BE2C (cell line): ENCODE measurements around the gene MARS1.

Experiments used
- DNase-seq: peaks from one replicate; pipeline ENCODE4 v3.0.0-alpha.2; 2020
- H3K27me3 ChIP-seq: fragments of 250-450 bp; sonication (Bioruptor Pico); 2 replicates; pipeline ENCODE4 v1.5.1; 2020; ENCODE audit warnings: mild to moderate bottlenecking
- H3K36me3 ChIP-seq: fragments of 250-450 bp; sonication (Bioruptor Pico); 2 replicates; pipeline ENCODE4 v1.5.1; 2020; ENCODE audit warnings: mild to moderate bottlenecking
- H3K4me1 ChIP-seq: fragments of 250-450 bp; sonication (Bioruptor Pico); 2 replicates; pipeline ENCODE4 v1.5.1; 2020
- H3K4me3 ChIP-seq: 2 replicates; pipeline ENCODE4 v1.5.1; 2011; ENCODE audit warnings: low read depth, low read length
- H3K9me3 ChIP-seq: fragments of 250-450 bp; sonication (Bioruptor Pico); 2 replicates; pipeline ENCODE4 v1.5.1; 2020
- TF ChIP-seq, protein P1 (sequence below): IDR thresholded peaks from 2 replicates; pipeline ENCODE4 v1.5.1; 2012; ENCODE audit warnings: mild to moderate bottlenecking, low read depth, low read length

MARS1 gene

DNA sequence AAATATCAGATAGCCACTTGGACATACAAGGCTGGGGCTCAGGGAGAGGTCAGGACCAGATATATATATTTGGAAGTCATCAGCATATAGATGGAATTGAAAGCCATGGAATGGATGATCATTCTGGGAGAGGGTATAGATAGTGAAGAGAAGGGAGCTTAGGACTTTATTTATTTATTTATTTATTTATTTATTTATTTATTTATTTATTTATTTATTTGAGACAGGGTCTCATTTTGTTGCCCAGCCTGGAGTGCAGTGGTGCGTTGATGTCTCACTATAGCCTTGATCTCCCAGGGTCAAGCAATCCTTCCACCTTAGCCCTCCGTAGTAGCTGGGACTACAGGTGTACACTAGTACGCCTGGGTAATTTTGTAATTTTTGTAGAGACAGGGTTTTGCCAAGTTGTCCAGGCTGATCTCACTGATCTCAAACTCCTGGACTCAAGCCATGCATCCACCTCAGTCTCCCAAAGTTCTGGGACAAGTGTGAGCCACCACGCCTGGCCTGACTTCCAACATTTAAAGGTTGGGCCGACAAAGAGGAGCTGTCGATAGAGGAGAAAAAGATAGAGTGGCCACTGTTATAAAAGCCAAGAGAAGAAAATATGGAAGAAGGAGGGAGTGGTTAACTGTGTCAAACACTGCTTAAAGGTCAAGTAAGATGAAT lies 41.4 kb upstream of the MARS1 start:
- TF ChIP-seq, protein P1, sequence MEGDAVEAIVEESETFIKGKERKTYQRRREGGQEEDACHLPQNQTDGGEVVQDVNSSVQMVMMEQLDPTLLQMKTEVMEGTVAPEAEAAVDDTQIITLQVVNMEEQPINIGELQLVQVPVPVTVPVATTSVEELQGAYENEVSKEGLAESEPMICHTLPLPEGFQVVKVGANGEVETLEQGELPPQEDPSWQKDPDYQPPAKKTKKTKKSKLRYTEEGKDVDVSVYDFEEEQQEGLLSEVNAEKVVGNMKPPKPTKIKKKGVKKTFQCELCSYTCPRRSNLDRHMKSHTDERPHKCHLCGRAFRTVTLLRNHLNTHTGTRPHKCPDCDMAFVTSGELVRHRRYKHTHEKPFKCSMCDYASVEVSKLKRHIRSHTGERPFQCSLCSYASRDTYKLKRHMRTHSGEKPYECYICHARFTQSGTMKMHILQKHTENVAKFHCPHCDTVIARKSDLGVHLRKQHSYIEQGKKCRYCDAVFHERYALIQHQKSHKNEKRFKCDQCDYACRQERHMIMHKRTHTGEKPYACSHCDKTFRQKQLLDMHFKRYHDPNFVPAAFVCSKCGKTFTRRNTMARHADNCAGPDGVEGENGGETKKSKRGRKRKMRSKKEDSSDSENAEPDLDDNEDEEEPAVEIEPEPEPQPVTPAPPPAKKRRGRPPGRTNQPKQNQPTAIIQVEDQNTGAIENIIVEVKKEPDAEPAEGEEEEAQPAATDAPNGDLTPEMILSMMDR: no peak
- no peaks in the 10 kb centered on the region for H3K4me1 ChIP-seq
- DNase-seq: no peak
- H3K27me3 ChIP-seq: no peaks in the 10 kb centered on the region
- no peak overlapping the region for H3K4me3 ChIP-seq
- no peaks in the 10 kb centered on the region for H3K9me3 ChIP-seq
- no peaks in the 10 kb centered on the region for H3K36me3 ChIP-seq

DNA sequence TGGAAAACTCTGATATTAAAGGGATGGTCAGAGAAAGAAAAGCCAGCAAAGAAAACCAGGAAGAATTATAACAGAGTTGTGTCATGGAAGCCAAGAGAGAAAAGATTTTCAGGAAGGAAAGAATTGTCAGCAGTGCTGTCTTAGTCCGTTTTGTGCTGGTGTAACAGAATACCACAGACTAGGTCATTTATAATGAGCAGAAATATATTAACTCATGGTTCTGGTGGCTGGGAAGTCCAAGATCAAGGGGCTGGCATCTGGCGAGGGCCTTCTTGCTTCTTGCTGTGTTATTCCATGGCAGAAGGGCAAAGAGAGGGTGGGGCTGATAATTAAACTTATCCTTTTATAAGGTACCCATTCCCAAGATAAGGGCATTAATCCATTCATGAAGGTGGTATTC lies 39.2 kb upstream of the MARS1 start:
- Histone ChIP-seq H3K4me1 (0 out of 2 replicates have a peak, but pooled peaks cover 2% of the 10 kb centered on the region), H3K27me3 (no peaks in the 10 kb centered on the region), H3K4me3 (no peak overlapping the region), H3K36me3 (no peaks in the 10 kb centered on the region), H3K9me3 (no peaks in the 10 kb centered on the region)
- TF ChIP-seq, protein P1: no peak
- DNase-seq: no peak

DNA sequence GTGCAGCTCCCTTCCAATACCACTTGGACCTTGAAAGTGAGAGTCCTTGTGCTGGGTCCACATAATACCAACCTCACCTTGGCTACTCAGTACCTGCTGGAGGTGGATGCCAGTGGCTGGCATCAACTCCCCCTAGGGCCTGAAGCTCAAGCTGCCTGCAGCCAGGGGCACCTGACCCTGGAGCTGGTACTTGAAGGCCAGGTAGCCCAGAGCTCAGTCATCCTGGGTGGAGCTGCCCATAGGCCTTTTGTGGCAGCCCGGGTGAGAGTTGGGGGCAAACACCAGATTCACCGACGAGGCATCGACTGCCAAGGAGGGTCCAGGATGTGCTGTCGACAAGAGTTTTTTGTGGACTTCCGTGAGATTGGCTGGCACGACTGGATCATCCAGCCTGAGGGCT lies 38.5 kb upstream of the MARS1 start:
- 0 out of 2 replicates have a peak, but pooled peaks cover 2% of the 10 kb centered on the region for H3K4me1 ChIP-seq

DNA sequence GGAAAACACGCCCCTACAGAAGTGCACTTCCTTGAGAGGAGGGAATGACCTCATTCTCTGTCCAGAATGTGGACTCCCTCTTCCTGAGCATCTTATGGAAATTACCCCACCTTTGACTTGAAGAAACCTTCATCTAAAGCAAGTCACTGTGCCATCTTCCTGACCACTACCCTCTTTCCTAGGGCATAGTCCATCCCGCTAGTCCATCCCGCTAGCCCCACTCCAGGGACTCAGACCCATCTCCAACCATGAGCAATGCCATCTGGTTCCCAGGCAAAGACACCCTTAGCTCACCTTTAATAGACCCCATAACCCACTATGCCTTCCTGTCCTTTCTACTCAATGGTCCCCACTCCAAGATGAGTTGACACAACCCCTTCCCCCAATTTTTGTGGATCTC lies 37.8 kb upstream of the MARS1 start:
- no peak for DNase-seq
- H3K4me1 ChIP-seq: peaks cover 6% of the 10 kb centered on the region
- H3K36me3 ChIP-seq: no peaks in the 10 kb centered on the region
- no peak overlapping the region for H3K4me3 ChIP-seq
- no peaks in the 10 kb centered on the region for H3K27me3 ChIP-seq
- H3K9me3 ChIP-seq: no peaks in the 10 kb centered on the region
- TF ChIP-seq, protein P1: no peak

More for the DNA sequence above, 38.5 kb upstream of the MARS1 start:
- TF ChIP-seq, protein P1: no peak
- no peaks in the 10 kb centered on the region for H3K36me3 ChIP-seq
- no peak overlapping the region for H3K4me3 ChIP-seq
- no peaks in the 10 kb centered on the region for H3K27me3 ChIP-seq
- no peak for DNase-seq
- no peaks in the 10 kb centered on the region for H3K9me3 ChIP-seq

DNA sequence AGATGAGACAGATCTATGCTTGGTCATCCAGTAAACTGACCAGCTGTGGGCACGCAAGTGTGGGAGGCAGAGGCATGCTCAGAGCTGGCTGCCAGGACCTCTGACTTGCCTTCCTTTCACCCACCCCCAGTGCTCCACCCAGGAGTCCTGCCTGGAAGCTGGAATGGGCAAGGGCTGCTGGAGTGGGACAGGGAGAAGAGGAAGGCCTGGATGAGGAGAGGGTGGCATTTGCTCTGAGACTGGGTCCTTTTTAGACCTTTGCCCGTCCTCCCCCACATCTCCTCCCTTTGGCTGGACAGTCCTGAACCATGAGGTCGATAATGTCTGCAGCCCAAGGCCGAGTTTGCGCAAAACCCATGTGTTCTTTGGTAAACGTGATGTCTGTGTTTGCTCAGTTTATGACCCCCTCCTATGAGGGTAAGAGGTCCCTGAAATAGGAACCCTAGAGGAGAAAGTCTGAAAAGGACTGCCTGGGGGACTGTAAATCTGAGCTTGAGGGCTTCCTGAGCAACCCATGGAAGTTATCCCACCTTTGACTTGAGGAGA lies 36.6 kb upstream of the MARS1 start:
- DNase-seq: no peak
- Histone ChIP-seq H3K4me1 (peaks cover 6% of the 10 kb centered on the region), H3K36me3 (no peaks in the 10 kb centered on the region), H3K27me3 (no peaks in the 10 kb centered on the region), H3K4me3 (no peak overlapping the region), H3K9me3 (no peaks in the 10 kb centered on the region)
- TF ChIP-seq, protein P1: no peak

DNA sequence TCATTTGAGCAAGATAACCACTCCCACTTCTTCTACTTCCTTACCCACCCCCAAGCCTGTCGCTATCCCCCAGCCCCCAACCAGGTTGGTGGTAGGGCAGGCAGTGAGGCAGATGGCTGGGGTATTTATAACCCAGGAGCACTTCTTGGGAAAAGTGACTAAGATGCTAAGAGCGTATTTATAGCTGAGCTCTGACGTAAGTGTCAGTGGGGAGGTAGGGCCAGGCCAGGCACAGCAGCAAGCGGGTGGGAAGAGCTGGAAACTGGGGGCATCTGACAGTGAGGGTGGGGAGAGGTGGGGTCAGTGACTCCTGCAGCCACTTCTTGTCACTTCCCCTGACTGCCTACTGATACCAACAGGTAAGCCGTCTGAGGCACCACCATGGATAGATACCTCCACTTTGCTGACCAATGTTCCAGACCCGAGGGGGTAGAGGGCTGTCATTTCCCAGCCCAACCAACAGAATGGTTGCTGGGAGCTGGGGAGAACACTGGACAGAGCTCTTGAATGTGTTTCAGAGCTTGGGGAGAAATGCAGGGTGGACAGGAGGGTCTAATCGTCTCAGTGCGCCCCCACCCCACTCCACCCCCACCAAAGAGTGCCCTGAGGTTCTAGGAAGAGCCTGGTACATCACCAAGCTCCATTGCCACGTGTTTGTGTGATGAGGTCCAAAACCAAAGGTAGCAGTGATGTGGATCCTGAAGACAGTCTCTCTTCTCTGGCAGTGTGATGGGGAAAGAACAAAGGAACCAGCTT lies 35.5 kb upstream of the MARS1 start:
- peaks cover 6% of the 10 kb centered on the region for H3K4me1 ChIP-seq
- no peaks in the 10 kb centered on the region for H3K9me3 ChIP-seq
- TF ChIP-seq, protein P1: no peak
- H3K36me3 ChIP-seq: no peaks in the 10 kb centered on the region
- no peak for DNase-seq
- no peak overlapping the region for H3K4me3 ChIP-seq
- H3K27me3 ChIP-seq: no peaks in the 10 kb centered on the region
